ENCODE results near the gene PCK2. TPM values are rescaled to one million over a fixed set of nuclear protein-coding genes. Genes with fewer than 3 reads are reported as not detected.
A peak's percentile ranks its signal among the peaks of the same experiment; 100 is the strongest.

Gene PCK2
- total and polyA plus RNA-seq, 2 donors (not counting 3 experiments of a cell fraction or from before 2014, with no cell fraction given) = 23.5 to 24.5 TPM

DNA sequence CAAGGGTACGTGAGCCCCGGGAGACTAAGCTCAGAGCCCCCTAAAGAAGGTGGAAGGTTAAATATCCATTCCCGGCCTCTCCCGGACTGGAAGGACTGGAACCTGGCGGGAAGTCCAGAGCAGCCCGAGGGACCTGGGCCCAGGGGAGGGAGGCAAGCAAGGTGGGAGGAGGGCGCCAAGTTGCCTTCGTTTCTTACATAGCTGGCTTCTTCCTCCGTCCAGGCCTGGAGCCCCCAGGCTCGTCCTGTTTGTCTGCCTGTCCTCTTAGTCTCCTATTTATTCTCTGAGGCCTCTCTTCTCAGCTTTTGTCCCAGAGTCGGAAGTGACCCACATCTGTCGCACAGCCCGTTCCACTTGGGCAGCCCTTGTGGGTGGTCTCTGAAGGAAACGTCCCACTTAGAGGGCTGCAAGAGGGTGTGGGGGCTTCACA, 745 bp downstream of the PCK2 start:
- Histone ChIP-seq H3K27me3 (ENCODE audit: control insufficient read depth in 2 of 2, insufficient read depth in 2 of 2, low read length in 2 of 2) (no peaks in the 10 kb centered on the region), H2AFZ (ENCODE audit: low read depth, low read length) (peak overlapping the region; percentile 92), H3K4me1 (ENCODE audit: control insufficient read depth, extremely low read depth, insufficient read depth, low read length) (peaks cover 9% of the 10 kb centered on the region), H3K4me2 (ENCODE audit: insufficient read depth, low read length) (peak overlapping the region; percentile 85), H3K4me3 (replicated peaks in 1 of 3; ENCODE audit: insufficient read depth in 1 of 3, low read depth in 1 of 3, low read length in 3 of 3) (peak overlapping the region; percentile 71 to 82 (median 74)), H3K36me3 (ENCODE audit: control insufficient read depth in 2 of 2, extremely low read depth in 1 of 2, insufficient read depth in 2 of 2, low read length in 2 of 2) (no peaks in the 10 kb centered on the region), H3K9ac (replicated peaks; ENCODE audit: extremely low read depth, insufficient read depth, low read length) (peak overlapping the region; percentile 78), H3K27ac (ENCODE audit: insufficient read depth, low read depth, low read length) (peak overlapping the region; percentile 46), H3K9me3 (replicated peaks; ENCODE audit: control insufficient read depth, insufficient read depth, low read length) (no peaks in the 10 kb centered on the region), H3K79me2 (ENCODE audit: control insufficient read depth, insufficient read depth, low read length) (peaks cover 4% of the 10 kb centered on the region), H3K9me1 (replicated peaks; ENCODE audit: control insufficient read depth, extremely low read depth, insufficient read depth, low read length) (no peaks in the 10 kb centered on the region), H4K20me1 (replicated peaks; ENCODE audit: control insufficient read depth, extremely low read depth, insufficient read depth, low read length) (no peaks in the 10 kb centered on the region)
- no peak for TF ChIP-seq POLR2A (IDR thresholded peaks at IDR 0.05; ENCODE audit: low read depth, low read length)
- no peak for TF ChIP-seq GATA2 (IDR thresholded peaks at IDR 0.05; ENCODE audit: insufficient read depth, insufficient read length, low read depth, low read length)
- TF ChIP-seq FOS (IDR thresholded peaks at IDR 0.05; ENCODE audit: borderline replicate concordance, insufficient read depth, low read length) = no peak
- TF ChIP-seq MYC (IDR thresholded peaks at IDR 0.05; ENCODE audit: low read depth, low read length) = no peak
- TF ChIP-seq JUN (IDR thresholded peaks at IDR 0.05; ENCODE audit: borderline replicate concordance, insufficient read depth, insufficient read length, low read depth) = no peak
- no peak for TF ChIP-seq POLR2AphosphoS5 (IDR thresholded peaks at IDR 0.05; ENCODE audit: insufficient read depth, low read depth, low read length)
- TF ChIP-seq, protein P1, sequence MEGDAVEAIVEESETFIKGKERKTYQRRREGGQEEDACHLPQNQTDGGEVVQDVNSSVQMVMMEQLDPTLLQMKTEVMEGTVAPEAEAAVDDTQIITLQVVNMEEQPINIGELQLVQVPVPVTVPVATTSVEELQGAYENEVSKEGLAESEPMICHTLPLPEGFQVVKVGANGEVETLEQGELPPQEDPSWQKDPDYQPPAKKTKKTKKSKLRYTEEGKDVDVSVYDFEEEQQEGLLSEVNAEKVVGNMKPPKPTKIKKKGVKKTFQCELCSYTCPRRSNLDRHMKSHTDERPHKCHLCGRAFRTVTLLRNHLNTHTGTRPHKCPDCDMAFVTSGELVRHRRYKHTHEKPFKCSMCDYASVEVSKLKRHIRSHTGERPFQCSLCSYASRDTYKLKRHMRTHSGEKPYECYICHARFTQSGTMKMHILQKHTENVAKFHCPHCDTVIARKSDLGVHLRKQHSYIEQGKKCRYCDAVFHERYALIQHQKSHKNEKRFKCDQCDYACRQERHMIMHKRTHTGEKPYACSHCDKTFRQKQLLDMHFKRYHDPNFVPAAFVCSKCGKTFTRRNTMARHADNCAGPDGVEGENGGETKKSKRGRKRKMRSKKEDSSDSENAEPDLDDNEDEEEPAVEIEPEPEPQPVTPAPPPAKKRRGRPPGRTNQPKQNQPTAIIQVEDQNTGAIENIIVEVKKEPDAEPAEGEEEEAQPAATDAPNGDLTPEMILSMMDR (IDR thresholded peaks at IDR 0.05; ENCODE audit: extremely low read depth in 1 of 2, insufficient read depth in 1 of 2, low read depth in 1 of 2, low read length in 2 of 2) = no peak
- no peak for TF ChIP-seq EZH2 (IDR thresholded peaks at IDR 0.05; ENCODE audit: borderline replicate concordance, low read depth, low read length, severe bottlenecking)
- TF ChIP-seq, protein P2, sequence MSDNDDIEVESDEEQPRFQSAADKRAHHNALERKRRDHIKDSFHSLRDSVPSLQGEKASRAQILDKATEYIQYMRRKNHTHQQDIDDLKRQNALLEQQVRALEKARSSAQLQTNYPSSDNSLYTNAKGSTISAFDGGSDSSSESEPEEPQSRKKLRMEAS (IDR thresholded peaks at IDR 0.05; ENCODE audit: insufficient read depth, insufficient read length) = no peak
- ChIA-PET CTCF (interaction anchor here (0.9 to 9.6 kb wide), 7 partner anchors 12 to 213 kb away, joined by 3 to 319 read pairs (median 6); partner anchors contain the start of genes CIDEB, DCAF11, IRF9 and NRL), POLR2A (interaction anchor here (1.3 to 3.1 kb wide), 3 partner anchors 9 to 20 kb away, joined by 3 to 11 read pairs (median 4); partner anchors contain the start of genes DCAF11 and NRL)
- dilution Hi-C loops (cut with MboI; ENCODE audit: extremely low pct_ligation_motif_present, low sequenced_read_pairs) (no loop called here), intact Hi-C loops (cut with micrococcal nuclease) (loop anchor here (1.0 to 2.0 kb wide), 6 partner anchors 11 to 81 kb away; partner anchors contain the start of genes DCAF11, EMC9, IRF9 and NRL)
- FAIRE-seq = no peak
- DNase-seq (ENCODE audit: low read depth, low spot score) = no peak
- no TSS peak for BruUV-seq (replicated peaks)
